ENCODE data around the gene LMAN2. TPM values are rescaled to one million over a fixed set of nuclear protein-coding genes. Genes with fewer than 3 reads are reported as not detected.
A peak's percentile ranks its signal among the peaks of the same experiment; 100 is the strongest.
"Not testable (repeated sequence)": the region's sequence is repeated elsewhere in the genome, so short reads cannot be mapped to it uniquely, and the experiment has no call there.

The LMAN2 gene
- polyA plus RNA-seq, 1 donor (not counting 4 experiments of a cell fraction or from before 2014, with no cell fraction given) = 105 TPM

DNA sequence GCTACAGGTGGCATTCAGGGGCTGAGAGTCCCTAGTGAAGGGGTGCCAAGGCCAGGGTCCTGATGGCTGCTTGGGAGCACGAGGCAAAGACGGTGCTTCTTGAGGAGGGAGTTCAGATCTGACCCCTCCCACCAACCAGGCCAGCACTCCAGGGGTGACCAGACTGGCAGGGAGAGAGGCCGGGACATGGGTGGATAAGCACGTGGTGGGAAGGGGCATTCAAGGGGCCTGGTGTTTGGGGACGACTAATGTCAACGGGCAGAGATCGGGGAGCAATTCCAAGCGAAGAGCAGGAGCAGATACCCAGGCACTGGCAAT is 10.8 kb upstream of the LMAN2 start:
- Histone ChIP-seq H3K79me2 (ENCODE audit: control insufficient read depth, insufficient read depth, low read length) (no peaks in the 10 kb centered on the region), H3K27me3 (ENCODE audit: control insufficient read depth, extremely low read depth, insufficient read depth, low read length) (no peaks in the 10 kb centered on the region), H3K4me2 (ENCODE audit: control insufficient read depth, extremely low read depth, insufficient read depth, low read depth, low read length) (peak overlapping the region; percentile 87), H3K27ac (ENCODE audit: control insufficient read depth, insufficient read depth, low read length) (peak overlapping the region; percentile 71), H3K4me1 (ENCODE audit: control insufficient read depth, extremely low read depth, insufficient read depth, low read length) (peaks cover 39% of the 10 kb centered on the region), H3K4me3 (ENCODE audit: control insufficient read depth in 2 of 3, extremely low read depth in 1 of 3, insufficient read depth in 2 of 3, low read depth in 1 of 3, low read length in 3 of 3) (peak overlapping the region in 1 of 3 experiments; percentile 65), H2AFZ (ENCODE audit: control insufficient read depth, low read length) (peak overlapping the region; percentile 92), H4K20me1 (ENCODE audit: control insufficient read depth, extremely low read depth, insufficient read depth, low read length) (no peaks in the 10 kb centered on the region), H3K9ac (ENCODE audit: control insufficient read depth, extremely low read depth, insufficient read depth, low read length) (peak overlapping the region; percentile 68), H3K9me3 (ENCODE audit: control insufficient read depth, low read depth, low read length) (no peaks in the 10 kb centered on the region), H3K9me1 (ENCODE audit: control insufficient read depth, extremely low read depth, insufficient read depth, low read length) (no peaks in the 10 kb centered on the region), H3K36me3 (ENCODE audit: control insufficient read depth in 2 of 2, extremely low read depth in 1 of 2, insufficient read depth in 2 of 2, low read length in 2 of 2) (no peaks in the 10 kb centered on the region)
- dilution Hi-C loops (cut with MboI; ENCODE audit: extremely low pct_ligation_motif_present, low sequenced_read_pairs) = no loop called here
- peak; percentile 52 for FAIRE-seq
- TF ChIP-seq, protein P1, sequence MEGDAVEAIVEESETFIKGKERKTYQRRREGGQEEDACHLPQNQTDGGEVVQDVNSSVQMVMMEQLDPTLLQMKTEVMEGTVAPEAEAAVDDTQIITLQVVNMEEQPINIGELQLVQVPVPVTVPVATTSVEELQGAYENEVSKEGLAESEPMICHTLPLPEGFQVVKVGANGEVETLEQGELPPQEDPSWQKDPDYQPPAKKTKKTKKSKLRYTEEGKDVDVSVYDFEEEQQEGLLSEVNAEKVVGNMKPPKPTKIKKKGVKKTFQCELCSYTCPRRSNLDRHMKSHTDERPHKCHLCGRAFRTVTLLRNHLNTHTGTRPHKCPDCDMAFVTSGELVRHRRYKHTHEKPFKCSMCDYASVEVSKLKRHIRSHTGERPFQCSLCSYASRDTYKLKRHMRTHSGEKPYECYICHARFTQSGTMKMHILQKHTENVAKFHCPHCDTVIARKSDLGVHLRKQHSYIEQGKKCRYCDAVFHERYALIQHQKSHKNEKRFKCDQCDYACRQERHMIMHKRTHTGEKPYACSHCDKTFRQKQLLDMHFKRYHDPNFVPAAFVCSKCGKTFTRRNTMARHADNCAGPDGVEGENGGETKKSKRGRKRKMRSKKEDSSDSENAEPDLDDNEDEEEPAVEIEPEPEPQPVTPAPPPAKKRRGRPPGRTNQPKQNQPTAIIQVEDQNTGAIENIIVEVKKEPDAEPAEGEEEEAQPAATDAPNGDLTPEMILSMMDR (optimal IDR thresholded peaks at IDR 0.05 in 1 of 3, IDR thresholded peaks at IDR 0.05 in 1 of 3, conservative IDR thresholded peaks at IDR 0.05 in 1 of 3; ENCODE audit: extremely low read depth in 1 of 3, insufficient read depth in 2 of 3, low read length in 3 of 3) = no peak
- TF ChIP-seq EZH2 (IDR thresholded peaks at IDR 0.05; ENCODE audit: low read length) = no peak
- no peak for DNase-seq (ENCODE audit: low read depth, low spot score)

DNA sequence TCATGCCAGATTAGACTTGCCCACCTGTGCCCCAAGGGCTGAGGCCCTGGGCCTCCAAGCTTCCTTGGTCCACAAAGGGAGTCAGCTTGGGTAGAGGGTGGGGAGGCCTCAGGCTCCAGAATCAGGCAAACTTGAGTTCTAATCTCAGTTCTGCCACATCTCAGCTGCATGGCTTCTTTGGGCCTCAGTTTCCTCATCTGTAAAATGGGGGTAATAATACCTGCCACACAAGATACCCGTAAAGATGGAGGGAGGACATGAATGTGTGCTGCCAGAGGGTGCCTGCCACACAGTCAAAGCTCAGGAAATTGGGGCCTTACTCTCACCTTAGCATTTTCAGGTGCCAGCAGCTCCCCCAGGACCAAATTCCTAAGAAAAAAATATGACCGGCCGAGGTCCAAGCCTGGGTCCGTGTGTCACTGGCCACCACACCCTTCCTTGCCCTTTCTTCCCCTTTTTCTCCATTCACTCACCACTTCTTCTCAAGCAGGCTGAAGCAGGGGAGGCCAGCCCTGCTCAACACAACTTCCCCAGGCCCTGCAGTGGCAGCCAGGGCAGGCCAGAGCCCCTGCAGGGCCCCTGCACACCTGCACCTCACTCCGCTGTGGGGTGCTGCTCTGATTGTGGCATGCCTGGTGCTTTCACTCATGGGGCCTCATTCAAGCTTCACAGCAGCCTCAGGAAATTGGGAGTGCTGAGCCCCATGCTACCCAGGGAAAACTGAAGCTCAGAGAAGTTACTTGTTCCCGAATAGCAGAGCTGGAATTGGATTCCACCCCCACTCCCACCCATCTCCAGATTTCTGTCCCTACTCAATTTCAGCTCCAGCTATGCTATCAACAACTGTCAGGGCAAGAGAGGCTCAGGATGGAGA is 10.2 kb upstream of the LMAN2 start:
- no peaks in the 10 kb centered on the region for H3K36me3 ChIP-seq (ENCODE audit: control insufficient read depth in 2 of 2, extremely low read depth in 1 of 2, insufficient read depth in 2 of 2, low read length in 2 of 2)
- peaks cover 39% of the 10 kb centered on the region for H3K4me1 ChIP-seq (ENCODE audit: control insufficient read depth, extremely low read depth, insufficient read depth, low read length)
- H3K9ac ChIP-seq (ENCODE audit: control insufficient read depth, extremely low read depth, insufficient read depth, low read length) = peak overlapping the region; percentile 68
- H3K27me3 ChIP-seq (ENCODE audit: control insufficient read depth, extremely low read depth, insufficient read depth, low read length) = no peaks in the 10 kb centered on the region
- dilution Hi-C loops (cut with MboI; ENCODE audit: extremely low pct_ligation_motif_present, low sequenced_read_pairs) = no loop called here
- H3K4me3 ChIP-seq (ENCODE audit: control insufficient read depth in 2 of 3, extremely low read depth in 1 of 3, insufficient read depth in 2 of 3, low read depth in 1 of 3, low read length in 3 of 3) = no peak overlapping the region
- no peaks in the 10 kb centered on the region for H3K9me1 ChIP-seq (ENCODE audit: control insufficient read depth, extremely low read depth, insufficient read depth, low read length)
- no peaks in the 10 kb centered on the region for H4K20me1 ChIP-seq (ENCODE audit: control insufficient read depth, extremely low read depth, insufficient read depth, low read length)
- DNase-seq (ENCODE audit: low read depth, low spot score) (no peak), FAIRE-seq (no peak)
- peak overlapping the region; percentile 87 for H3K4me2 ChIP-seq (ENCODE audit: control insufficient read depth, extremely low read depth, insufficient read depth, low read depth, low read length)
- TF ChIP-seq, protein P1 (optimal IDR thresholded peaks at IDR 0.05 in 1 of 3, IDR thresholded peaks at IDR 0.05 in 1 of 3, conservative IDR thresholded peaks at IDR 0.05 in 1 of 3; ENCODE audit: extremely low read depth in 1 of 3, insufficient read depth in 2 of 3, low read length in 3 of 3) = no peak
- TF ChIP-seq EZH2 (IDR thresholded peaks at IDR 0.05; ENCODE audit: low read length) = no peak
- H3K9me3 ChIP-seq (ENCODE audit: control insufficient read depth, low read depth, low read length) = no peaks in the 10 kb centered on the region
- no peaks in the 10 kb centered on the region for H3K79me2 ChIP-seq (ENCODE audit: control insufficient read depth, insufficient read depth, low read length)
- peak overlapping the region; percentile 71 for H3K27ac ChIP-seq (ENCODE audit: control insufficient read depth, insufficient read depth, low read length)
- H2AFZ ChIP-seq (ENCODE audit: control insufficient read depth, low read length) = peak overlapping the region; percentile 92

DNA sequence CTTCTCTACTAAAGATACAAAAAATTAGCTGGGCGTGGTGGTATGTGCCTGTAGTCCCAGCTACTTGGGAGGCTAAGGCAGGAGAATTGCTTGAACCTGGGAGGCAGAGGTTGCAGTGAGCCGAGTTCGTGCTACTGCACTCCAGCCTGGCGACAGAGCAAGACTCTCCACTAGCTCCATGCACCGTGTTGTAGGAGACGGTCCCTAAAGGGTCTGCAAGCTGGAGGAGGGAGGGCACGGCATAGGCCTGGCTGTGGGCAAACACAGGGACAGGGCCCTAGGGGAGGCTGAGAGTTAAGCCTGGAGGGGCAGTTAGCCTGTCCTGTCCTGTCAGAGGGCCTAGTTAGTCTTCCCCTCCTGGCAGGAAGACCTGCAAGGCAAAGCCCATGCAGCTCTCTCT is 9.3 kb upstream of the LMAN2 start:
- H3K27ac ChIP-seq (ENCODE audit: control insufficient read depth, insufficient read depth, low read length) = not testable (repeated sequence)

More for the DNA sequence above, 9.3 kb upstream of the LMAN2 start:
- H4K20me1 ChIP-seq (ENCODE audit: control insufficient read depth, extremely low read depth, insufficient read depth, low read length); H2AFZ ChIP-seq (ENCODE audit: control insufficient read depth, low read length); H3K79me2 ChIP-seq (ENCODE audit: control insufficient read depth, insufficient read depth, low read length); H3K27me3 ChIP-seq (ENCODE audit: control insufficient read depth, extremely low read depth, insufficient read depth, low read length); FAIRE-seq; H3K9me3 ChIP-seq (ENCODE audit: control insufficient read depth, low read depth, low read length); H3K9ac ChIP-seq (ENCODE audit: control insufficient read depth, extremely low read depth, insufficient read depth, low read length); H3K4me2 ChIP-seq (ENCODE audit: control insufficient read depth, extremely low read depth, insufficient read depth, low read depth, low read length); H3K9me1 ChIP-seq (ENCODE audit: control insufficient read depth, extremely low read depth, insufficient read depth, low read length); H3K4me3 ChIP-seq (ENCODE audit: control insufficient read depth in 2 of 3, extremely low read depth in 1 of 3, insufficient read depth in 2 of 3, low read depth in 1 of 3, low read length in 3 of 3); DNase-seq (ENCODE audit: low read depth, low spot score); H3K36me3 ChIP-seq (ENCODE audit: control insufficient read depth in 2 of 2, extremely low read depth in 1 of 2, insufficient read depth in 2 of 2, low read length in 2 of 2); dilution Hi-C loops (cut with MboI; ENCODE audit: extremely low pct_ligation_motif_present, low sequenced_read_pairs): not testable (repeated sequence)
- H3K4me1 ChIP-seq (ENCODE audit: control insufficient read depth, extremely low read depth, insufficient read depth, low read length) = peaks cover 39% of the 10 kb centered on the region
